Adipocyte (in vitro differentiated cells): ENCODE results near the gene KLHL35.

Experiments
- DNase-seq: peaks from one replicate; pipeline ENCODE4 v3.0.0-alpha.2; 2015; ENCODE audit warnings: low read depth
- H3K27me3 ChIP-seq: replicated peaks from 2 replicates; pipeline ENCODE4 v1.7.0; 2013; ENCODE audit warnings: mild to moderate bottlenecking, low read length, moderate library complexity; ENCODE audit not compliant: control insufficient read depth, insufficient read depth
- H3K36me3 ChIP-seq: 2 replicates; pipeline ENCODE4 v1.7.0; 2013; ENCODE audit warnings: low read length, mild to moderate bottlenecking, moderate library complexity; ENCODE audit not compliant: control insufficient read depth, insufficient read depth, severe bottlenecking
- H3K4me1 ChIP-seq: 2 replicates; pipeline ENCODE4 v1.7.0; 2013; ENCODE audit warnings: mild to moderate bottlenecking, low read length, moderate library complexity; ENCODE audit not compliant: control insufficient read depth, insufficient read depth
- H3K4me3 ChIP-seq: 2 replicates; pipeline ENCODE4 v1.7.0; 2013; ENCODE audit warnings: mild to moderate bottlenecking, low read length, moderate library complexity
- H3K9ac ChIP-seq: 2 replicates; pipeline ENCODE4 v1.7.0; 2013; ENCODE audit warnings: mild to moderate bottlenecking, low read length, moderate library complexity
- H3K9me3 ChIP-seq: 2 replicates; pipeline ENCODE4 v1.7.0; 2013; ENCODE audit warnings: mild to moderate bottlenecking, low read length, moderate library complexity; ENCODE audit not compliant: control insufficient read depth

The KLHL35 gene

GRCh38 chr11:75432911-75433321, at the start of gene KLHL35:
TSS of gene KLHL35 (minus strand) at chr11:75433203. CDS start at chr11:75430629, 2,574 bp downstream.
- Histone ChIP-seq H3K4me1 (peaks cover 8% of the 10 kb centered on the region), H3K9ac (no peak within 1 kb of the TSS), H3K36me3 (no peaks in the 10 kb centered on the region), H3K4me3 (no peak within 1 kb of the TSS), H3K9me3 (peaks cover 7% of the 10 kb centered on the region), H3K27me3 (peaks cover 17% of the 10 kb centered on the region)
- DNase-seq: no peak

- Histone ChIP-seq H3K9me3 (no peaks in the 10 kb centered on the region), H3K9ac (no peak overlapping the region), H3K27me3 (peaks cover 8% of the 10 kb centered on the region), H3K36me3 (no peaks in the 10 kb centered on the region), H3K4me3 (no peak overlapping the region), H3K4me1 (no peaks in the 10 kb centered on the region)
- no peak for DNase-seq
Measured at GRCh38 chr11:75481922-75482606, 49.1 kb upstream of the KLHL35 start.

- Histone ChIP-seq H3K9ac (no peak overlapping the region), H3K4me1 (no peaks in the 10 kb centered on the region), H3K27me3 (peaks cover 3% of the 10 kb centered on the region), H3K4me3 (no peak overlapping the region), H3K9me3 (no peaks in the 10 kb centered on the region), H3K36me3 (no peaks in the 10 kb centered on the region)
- DNase-seq: no peak
Measured at GRCh38 chr11:75481223-75481921, 48.4 kb upstream of the KLHL35 start.

- no peak overlapping the region for H3K9ac ChIP-seq
- H3K36me3 ChIP-seq: no peaks in the 10 kb centered on the region
- no peaks in the 10 kb centered on the region for H3K4me1 ChIP-seq
- no peaks in the 10 kb centered on the region for H3K9me3 ChIP-seq
- no peaks in the 10 kb centered on the region for H3K27me3 ChIP-seq
- DNase-seq: no peak
- no peak overlapping the region for H3K4me3 ChIP-seq
Measured at GRCh38 chr11:75480185-75481175, 47.5 kb upstream of the KLHL35 start.

GRCh38 chr11:75479597-75480145, 46.7 kb upstream of the KLHL35 start:
- no peak for DNase-seq
- no peaks in the 10 kb centered on the region for H3K36me3 ChIP-seq
- no peak overlapping the region for H3K4me3 ChIP-seq
- no peaks in the 10 kb centered on the region for H3K27me3 ChIP-seq
- H3K9ac ChIP-seq: no peak overlapping the region
- H3K9me3 ChIP-seq: no peaks in the 10 kb centered on the region
- H3K4me1 ChIP-seq: peaks cover 3% of the 10 kb centered on the region

- H3K27me3 ChIP-seq: no peaks in the 10 kb centered on the region
- no peak overlapping the region for H3K4me3 ChIP-seq
- H3K4me1 ChIP-seq: peaks cover 9% of the 10 kb centered on the region
- no peaks in the 10 kb centered on the region for H3K9me3 ChIP-seq
- no peak overlapping the region for H3K9ac ChIP-seq
- H3K36me3 ChIP-seq: no peaks in the 10 kb centered on the region
- DNase-seq: no peak
Measured at GRCh38 chr11:75478783-75479596, 46.0 kb upstream of the KLHL35 start.

GRCh38 chr11:75477614-75477935, 44.6 kb upstream of the KLHL35 start:
- no peak overlapping the region for H3K4me3 ChIP-seq
- H3K4me1 ChIP-seq: peaks cover 10% of the 10 kb centered on the region

GRCh38 chr11:75476739-75477613, 44.0 kb upstream of the KLHL35 start:
- peaks cover 10% of the 10 kb centered on the region for H3K4me1 ChIP-seq
- no peak overlapping the region for H3K4me3 ChIP-seq
- H3K9me3 ChIP-seq: no peaks in the 10 kb centered on the region
- no peaks in the 10 kb centered on the region for H3K36me3 ChIP-seq
- H3K9ac ChIP-seq: no peak overlapping the region
- no peak for DNase-seq
- no peaks in the 10 kb centered on the region for H3K27me3 ChIP-seq

More at GRCh38 chr11:75477614-75477935, 44.6 kb upstream of the KLHL35 start:
- Histone ChIP-seq H3K36me3 (no peaks in the 10 kb centered on the region), H3K9me3 (no peaks in the 10 kb centered on the region), H3K27me3 (no peaks in the 10 kb centered on the region), H3K9ac (no peak overlapping the region)
- no peak for DNase-seq

- Histone ChIP-seq H3K36me3 (no peaks in the 10 kb centered on the region), H3K4me3 (no peak overlapping the region), H3K27me3 (no peaks in the 10 kb centered on the region), H3K9me3 (no peaks in the 10 kb centered on the region), H3K9ac (no peak overlapping the region), H3K4me1 (peaks cover 10% of the 10 kb centered on the region)
- no peak for DNase-seq
Measured at GRCh38 chr11:75475767-75476650, 43.0 kb upstream of the KLHL35 start.
